Measurements from ENCODE around the gene MAD2L2. TPM values are rescaled to one million over a fixed set of nuclear protein-coding genes. Genes with fewer than 3 reads are reported as not detected.

The MAD2L2 gene
- polyA plus RNA-seq, 1 donor = 29.4 TPM

GRCh38 chr1:11704691-11705475 lies 23.9 kb upstream of the MAD2L2 start:
- DNase-seq = no peak

DNA sequence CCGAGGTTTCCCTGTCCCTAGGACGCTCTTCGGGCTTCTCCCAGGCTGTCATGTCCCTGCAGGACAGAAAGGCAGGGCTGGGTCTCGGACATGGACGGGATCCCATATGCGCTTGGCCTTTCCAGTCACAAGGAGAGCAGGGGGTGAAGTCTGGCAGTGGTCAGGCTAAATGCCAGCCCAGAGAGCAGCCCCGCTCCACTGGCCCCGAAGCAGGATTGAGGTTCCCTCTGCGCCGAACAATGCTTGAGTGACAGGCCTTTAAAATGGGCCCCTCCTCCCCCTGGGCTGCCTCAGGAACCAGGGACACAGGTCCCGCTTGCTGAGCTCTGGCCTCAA lies 23.2 kb upstream of the MAD2L2 start:
- no peak for DNase-seq

GRCh38 chr1:11703357-11704193 lies 22.6 kb upstream of the MAD2L2 start:
- no peak for DNase-seq

DNA sequence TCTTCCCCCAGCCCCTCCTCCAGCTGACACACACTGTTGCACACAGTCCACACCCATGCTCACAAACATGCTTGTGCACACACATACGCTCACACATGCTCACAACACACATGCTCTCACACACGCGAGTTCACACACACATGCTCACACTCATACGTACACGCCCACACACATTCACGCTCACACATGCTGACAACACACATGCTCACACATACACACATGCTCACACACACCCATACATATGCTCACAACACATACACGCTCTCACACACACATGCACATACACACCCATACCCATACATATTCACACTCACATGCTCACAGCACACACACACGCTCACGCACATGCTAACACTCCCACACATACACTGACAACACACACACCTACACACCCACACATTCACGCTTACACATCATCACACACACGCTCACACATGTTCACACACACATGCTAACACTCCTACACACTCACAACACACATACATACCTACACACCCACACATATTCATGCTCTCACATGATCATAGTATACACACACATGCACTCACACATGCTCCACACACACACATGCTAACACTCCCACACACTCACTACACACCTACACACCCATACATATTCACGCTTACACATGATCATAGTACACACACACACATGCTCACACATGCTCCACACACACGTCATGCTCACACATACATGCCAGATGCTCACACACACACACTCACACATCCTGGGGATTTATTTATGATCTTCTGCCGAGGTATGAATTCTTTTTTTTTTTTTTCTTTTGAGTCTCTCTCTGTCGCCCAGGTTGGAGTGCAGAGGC lies 21.2 kb upstream of the MAD2L2 start:
- DNase-seq = no peak

DNA sequence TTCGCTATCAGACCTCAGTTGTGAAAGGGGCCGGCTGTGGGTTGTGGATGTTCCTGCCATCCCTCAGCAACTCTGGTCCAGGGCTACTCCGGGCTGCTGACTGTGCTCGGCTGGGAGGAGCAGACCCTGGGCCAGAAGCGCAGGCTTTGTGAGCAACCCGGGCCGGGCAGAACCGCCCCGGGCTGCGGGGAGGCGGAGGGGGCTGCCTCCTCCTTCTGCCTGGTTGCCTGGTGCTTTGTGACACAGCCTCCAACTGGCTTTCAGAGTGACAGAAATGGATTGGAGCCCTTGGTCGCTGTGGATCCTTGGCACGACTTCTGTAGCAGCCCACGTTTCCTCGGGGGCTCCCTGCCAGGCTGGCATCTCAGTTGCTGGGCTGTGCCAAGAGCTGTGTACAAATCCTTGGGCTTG lies 20.6 kb upstream of the MAD2L2 start:
- no peak for DNase-seq

DNA sequence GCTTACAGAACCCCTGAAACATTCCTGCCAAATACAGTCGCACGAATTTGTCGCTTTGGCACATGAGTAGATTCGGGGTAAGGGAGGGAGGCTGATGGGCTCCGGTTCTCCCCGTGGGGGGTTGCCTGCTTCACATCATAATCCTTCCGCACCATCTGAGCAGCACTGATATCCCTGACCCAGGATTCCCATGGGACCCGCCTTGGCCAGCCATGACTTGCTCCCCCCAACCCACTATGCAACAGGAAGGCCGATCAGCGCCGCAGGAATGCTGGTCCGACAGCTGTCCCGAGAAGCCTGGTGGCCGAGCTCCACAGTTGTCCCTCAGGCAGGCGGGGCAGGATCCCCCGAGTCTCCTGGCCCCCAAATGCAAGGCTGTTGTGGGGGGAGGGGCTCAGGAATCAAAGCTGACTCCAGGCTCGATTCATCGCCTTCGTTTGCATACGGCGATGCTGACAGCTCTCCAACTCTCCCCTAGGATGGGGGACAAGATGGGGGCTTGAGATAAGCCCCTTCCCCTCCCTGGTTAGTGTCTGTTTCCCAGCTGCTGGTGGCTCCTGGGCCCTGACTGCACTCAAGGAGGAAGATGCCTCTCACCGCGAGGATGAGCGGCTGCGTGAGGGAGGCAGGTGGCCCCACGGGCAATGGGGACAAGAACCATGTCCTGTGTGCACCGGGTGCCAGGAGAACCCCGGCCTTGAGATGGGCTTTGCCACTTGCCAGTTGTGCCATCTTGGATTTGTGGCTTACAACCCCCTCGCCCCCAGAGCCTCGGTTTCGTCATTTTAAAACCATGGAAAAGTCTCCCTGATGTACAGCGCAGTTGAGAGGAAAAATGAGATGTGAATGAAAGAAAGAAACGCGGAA lies 19.9 kb upstream of the MAD2L2 start:
- DNase-seq = no peak

GRCh38 chr1:11697893-11698210 lies 16.9 kb upstream of the MAD2L2 start:
- DNase-seq = no peak

- DNase-seq = no peak
Observed at GRCh38 chr1:11697188-11697892, 16.4 kb upstream of the MAD2L2 start.

DNA sequence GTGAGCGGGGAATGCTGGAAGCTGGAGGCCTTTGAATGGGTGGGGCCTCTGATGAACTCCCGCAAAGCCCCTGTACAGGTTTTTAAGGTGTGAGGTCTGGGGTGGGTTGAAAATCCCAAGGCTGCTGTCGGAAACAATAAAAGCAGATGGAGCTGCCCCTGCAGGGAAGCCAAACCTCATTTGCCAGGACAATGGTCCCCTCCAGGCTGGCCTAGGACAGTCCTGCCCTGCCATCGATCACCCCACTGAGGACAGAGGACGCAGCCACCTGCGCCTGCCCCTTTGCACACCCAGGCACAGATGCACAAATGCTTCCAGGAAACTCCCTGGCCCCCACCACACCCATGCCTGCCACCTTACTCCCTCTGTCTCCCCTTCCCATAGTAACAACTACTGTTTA lies 14.9 kb upstream of the MAD2L2 start:
- DNase-seq = no peak

DNA sequence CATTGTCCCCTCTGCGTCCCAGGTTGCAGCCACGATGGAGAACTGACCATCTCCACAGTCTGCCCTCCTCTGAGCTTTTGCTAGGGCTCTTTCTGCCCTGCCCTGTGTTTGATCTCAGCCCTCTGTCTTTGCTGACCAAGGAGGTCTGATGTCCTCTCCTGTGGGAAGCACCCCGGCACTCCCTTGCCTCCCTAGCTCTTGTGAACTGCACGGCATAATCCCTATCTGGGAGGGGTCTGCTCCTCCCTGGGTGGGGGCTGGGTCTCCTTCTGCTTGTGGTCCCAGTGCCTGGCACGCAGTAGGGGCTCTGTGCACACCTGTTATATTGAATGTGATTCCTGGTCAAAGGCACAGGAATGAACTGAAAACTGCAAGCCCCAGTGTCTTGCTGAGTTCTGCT lies 13.0 kb upstream of the MAD2L2 start:
- DNase-seq = no peak

DNA sequence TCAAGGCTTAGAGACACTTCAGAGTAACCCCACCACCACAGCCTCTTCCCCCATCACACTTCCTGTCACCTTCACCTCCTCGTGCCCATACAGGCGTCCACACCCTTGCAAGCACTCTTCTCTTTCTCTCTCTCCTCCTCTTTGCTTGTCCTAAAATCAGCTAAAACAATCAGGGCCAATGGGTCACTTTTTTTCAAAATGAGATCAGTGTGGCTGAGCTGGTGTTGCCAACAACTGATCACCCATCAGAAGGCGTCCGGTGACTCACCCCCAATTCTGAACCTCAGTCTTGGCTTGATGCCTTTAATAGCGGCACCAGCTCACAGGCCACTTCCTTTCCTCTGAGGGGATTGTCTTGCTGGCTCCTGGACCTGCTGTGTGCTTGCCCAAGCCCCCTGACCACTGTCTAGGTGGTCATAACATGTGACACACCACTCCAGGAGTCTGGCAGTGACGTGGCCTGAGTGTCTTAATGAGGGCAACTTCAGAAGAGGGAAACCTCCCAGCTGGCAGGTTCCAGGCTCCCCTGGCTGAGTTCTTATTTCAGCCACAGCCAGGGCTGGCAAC lies 12.2 kb upstream of the MAD2L2 start:
- DNase-seq = no peak

GRCh38 chr1:11691928-11692711 lies 11.2 kb upstream of the MAD2L2 start:
- DNase-seq = no peak

GRCh38 chr1:11691302-11691914 lies 10.5 kb upstream of the MAD2L2 start, which contains the start of gene DRAXIN:
Gene DRAXIN, plus strand, starts transcription at chr1:11691710. Its CDS starts 14,549 bp downstream, at chr1:11706259.
- DNase-seq = no peak

DNA sequence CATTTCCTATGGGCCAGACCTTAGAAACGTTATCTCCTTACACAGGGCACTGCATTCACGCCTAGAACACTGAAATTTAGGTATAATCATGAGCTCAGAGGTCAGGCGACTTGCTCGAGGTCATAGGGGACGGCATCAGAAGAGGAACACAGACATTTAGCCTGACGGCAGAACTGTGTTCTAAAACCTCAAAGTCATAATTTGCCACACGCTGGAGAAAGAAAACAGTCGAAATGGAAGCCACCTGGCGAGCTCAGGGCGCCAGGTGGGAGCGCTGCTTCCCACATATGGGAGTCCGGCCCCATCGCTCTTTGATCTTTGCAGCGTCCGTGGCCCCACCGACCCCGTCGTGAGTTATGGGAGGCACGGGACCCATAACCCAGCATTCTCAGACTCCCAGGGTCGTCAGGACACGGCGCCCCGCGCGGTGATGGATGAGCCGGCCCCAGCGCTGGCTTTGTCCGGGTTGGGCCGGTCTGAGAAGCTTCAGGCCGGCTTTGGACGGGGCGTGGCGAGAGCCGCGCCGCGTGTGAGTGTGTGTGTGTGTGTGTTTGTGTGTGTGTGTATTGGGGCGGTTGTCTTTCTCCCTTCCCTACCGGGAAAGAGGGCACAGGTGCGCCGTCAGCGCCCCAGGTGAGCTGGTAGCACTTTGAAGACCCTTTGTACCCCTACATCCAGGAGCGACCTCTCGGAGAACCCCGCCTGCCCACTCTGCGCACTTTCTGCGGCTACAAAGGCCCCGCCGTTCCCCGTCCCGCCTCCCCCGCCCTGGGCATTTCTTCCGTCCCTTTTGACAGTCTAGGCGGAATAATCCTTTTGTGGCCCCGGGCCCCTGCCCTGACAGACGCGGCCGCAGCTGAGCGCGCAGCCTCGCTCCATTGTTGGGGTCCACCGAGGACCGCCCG lies 9.7 kb upstream of the MAD2L2 start:
- peak; percentile 45 for DNase-seq

- no peak for DNase-seq
Observed at GRCh38 chr1:11688506-11688905, 7.6 kb upstream of the MAD2L2 start.

DNA sequence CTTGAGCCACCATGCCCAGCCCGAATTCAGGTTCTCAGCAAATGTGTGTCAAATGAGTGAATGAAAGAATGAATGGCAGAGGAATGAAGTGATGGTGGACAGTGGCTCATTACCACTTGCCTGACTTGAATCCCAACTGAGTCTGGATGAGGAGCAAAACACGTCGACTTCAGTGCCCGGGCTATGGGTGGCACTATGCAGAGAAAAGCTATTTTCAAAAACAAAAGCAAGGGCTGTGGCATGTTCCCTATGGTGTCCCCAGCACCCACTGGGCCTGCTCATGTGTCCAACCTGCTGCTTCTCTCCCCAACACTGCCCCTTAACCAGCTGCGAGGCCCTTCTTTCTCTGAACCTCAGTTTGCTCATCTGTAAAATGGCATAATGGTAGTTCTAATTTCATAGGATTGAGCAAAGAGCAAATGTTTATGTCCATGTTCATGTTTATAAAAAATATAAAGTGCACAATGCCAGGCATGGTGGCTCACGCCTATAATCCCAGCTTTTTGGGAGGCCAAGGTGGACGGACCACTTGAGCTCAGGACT lies 4.3 kb upstream of the MAD2L2 start:
- DNase-seq = no peak

- no peak for DNase-seq
Observed at GRCh38 chr1:11684070-11684469, 3.1 kb upstream of the MAD2L2 start.

DNA sequence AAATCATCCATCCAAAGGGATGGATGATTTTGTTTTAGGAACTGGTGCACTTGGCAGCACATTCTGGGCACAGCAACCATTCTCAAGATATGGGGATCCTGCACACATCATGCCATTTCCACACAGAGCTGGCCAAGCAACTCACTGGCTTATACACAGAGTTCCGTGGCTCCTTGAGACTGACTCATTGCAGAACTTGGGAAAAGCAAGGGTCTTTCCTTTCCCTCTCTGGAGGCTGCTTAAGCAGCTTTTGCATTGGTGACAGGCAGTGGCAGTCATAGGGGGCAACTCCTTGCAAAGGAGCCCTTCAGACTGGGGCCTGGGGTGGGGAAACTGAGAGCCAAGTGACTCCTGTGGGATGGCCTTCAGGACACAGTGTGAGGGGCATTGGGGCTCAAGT lies 1.9 kb upstream of the MAD2L2 start:
- DNase-seq = no peak
